Endodermal cell (in vitro differentiated cells): ENCODE results near the gene MOV10L1. TPM values are rescaled to one million over a fixed set of nuclear protein-coding genes. Genes with fewer than 3 reads are reported as not detected.

Experiments used
- DNase-seq: peaks from one replicate; pipeline ENCODE4 v3.0.0-alpha.2; 2017
- H3K27ac ChIP-seq: 2 replicates; pipeline ENCODE4 v1.5.1; 2013; ENCODE audit warnings: mild to moderate bottlenecking, low read depth, low read length, moderate library complexity
- H3K27me3 ChIP-seq: 2 replicates; pipeline ENCODE4 v1.6.1; 2013; ENCODE audit warnings: mild to moderate bottlenecking, low read length, moderate library complexity; ENCODE audit not compliant: insufficient read depth, control insufficient read depth, poor library complexity, severe bottlenecking
- H3K36me3 ChIP-seq: 2 replicates; pipeline ENCODE4 v1.7.0; 2013; ENCODE audit warnings: mild to moderate bottlenecking, low read length, moderate library complexity; ENCODE audit not compliant: control insufficient read depth, insufficient read depth
- H3K4me1 ChIP-seq: one replicate; pipeline ENCODE4 v1.7.0; 2013; ENCODE audit warnings: low read length; ENCODE audit not compliant: control insufficient read depth, insufficient read depth
- H3K4me3 ChIP-seq: 2 replicates; pipeline ENCODE4 v1.5.1; 2013; ENCODE audit warnings: mild to moderate bottlenecking, low read length, moderate library complexity
- H3K9ac ChIP-seq: 2 replicates; pipeline ENCODE4 v1.6.1; 2013; ENCODE audit warnings: mild to moderate bottlenecking, low read length, moderate library complexity; ENCODE audit not compliant: poor library complexity, severe bottlenecking; ENCODE audit errors: extremely low read depth
- H3K9me3 ChIP-seq: 2 replicates; pipeline ENCODE4 v1.6.1; 2013; ENCODE audit warnings: mild to moderate bottlenecking, low read length, moderate library complexity; ENCODE audit not compliant: control insufficient read depth
- H3K27ac Mint-ChIP-seq: 2 replicates; pipeline ENCODE4 v1.8.0; 2020; ENCODE audit warnings: mixed read lengths
- H3K27me3 Mint-ChIP-seq: 2 replicates; pipeline ENCODE4 v1.8.0; 2021; ENCODE audit warnings: mild to moderate bottlenecking, mixed read lengths; ENCODE audit not compliant: insufficient read depth
- H3K36me3 Mint-ChIP-seq: 2 replicates; pipeline ENCODE4 v1.8.0; 2020; ENCODE audit warnings: low read depth, mixed read lengths
- H3K4me1 Mint-ChIP-seq: 2 replicates; pipeline ENCODE4 v1.8.0; 2020; ENCODE audit warnings: mixed read lengths
- H3K4me3 Mint-ChIP-seq: 2 replicates; pipeline ENCODE4 v1.8.0; 2020; ENCODE audit warnings: mild to moderate bottlenecking, moderate library complexity, mixed read lengths
- H3K9me3 Mint-ChIP-seq: 2 replicates; pipeline ENCODE4 v1.8.0; 2020; ENCODE audit warnings: mild to moderate bottlenecking, mixed read lengths
- CTCF ChIP-seq: fragments of 200-600 bp; sonication (generic); conservative IDR thresholded peaks from 2 replicates; pipeline ENCODE4 v1.5.0; 2021; ENCODE audit warnings: antibody characterized with exemption, mild to moderate bottlenecking
- WGBS, 2 experiments: methylation state at CpG; one replicate each; pipeline versions ENCODE4 v1.1.5 to v1.1.7; 2013; ENCODE audit warnings: missing lambda C conversion rate in 2 of 2, mixed read lengths in 1 of 2; ENCODE audit not compliant: insufficient coverage in 1 of 2, insufficient read length in 1 of 2; 5-methylcytosine and 5-hydroxymethylcytosine counted together
- total RNA-seq, 2 donors: library from RNA; stranded (reverse); fragmentation: NEBNext Ultra II Directional in 1 of 2; extraction: Animal tissue kit (Norgen Biotek cat#: 25700) in 1 of 2; gene quantifications; 2 replicates in 1 of 2; 3 replicates in 1 of 2; pipeline ENCODE4 v1.2.1, GENCODE V29; 2021

The MOV10L1 gene
- total RNA-seq, 2 donors from 2014 or later = 0.31 TPM; not detected in 1

DNA sequence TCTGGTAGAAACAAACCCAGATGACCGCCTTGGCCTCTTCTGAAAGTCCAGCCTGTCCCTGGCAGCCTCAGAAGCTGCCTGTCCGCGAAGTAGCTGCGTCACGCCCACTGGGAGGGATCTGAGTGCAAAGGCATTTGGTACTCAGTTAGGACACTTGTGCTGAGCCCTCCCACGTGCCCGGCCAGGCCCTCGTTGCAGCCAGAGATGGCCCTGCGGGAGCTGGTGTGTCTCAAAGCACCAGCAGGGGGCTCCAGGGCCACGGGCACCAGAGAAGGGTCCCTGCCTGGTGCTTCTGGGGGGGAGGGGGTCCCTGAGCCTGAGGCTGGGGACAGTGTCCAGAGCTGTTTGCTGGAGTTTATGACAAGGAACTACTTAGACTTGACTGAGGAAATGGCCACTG is 116.8 kb downstream of the MOV10L1 start:
- H3K36me3 Mint-ChIP-seq = peaks cover 44% of the 10 kb centered on the region
- peaks cover 44% of the 10 kb centered on the region for H3K36me3 ChIP-seq
- no peak overlapping the region for H3K27ac Mint-ChIP-seq
- no peaks in the 10 kb centered on the region for H3K27me3 ChIP-seq
- peaks cover 7% of the 10 kb centered on the region for H3K9me3 ChIP-seq
- no peak overlapping the region for H3K27ac ChIP-seq
- H3K27me3 Mint-ChIP-seq = peaks cover 3% of the 10 kb centered on the region
- H3K4me3 ChIP-seq = no peak overlapping the region
- peak; percentile 91 for DNase-seq
- H3K4me1 Mint-ChIP-seq = peaks cover 5% of the 10 kb centered on the region
- H3K9me3 Mint-ChIP-seq = peaks cover 3% of the 10 kb centered on the region
- H3K4me3 Mint-ChIP-seq = no peak overlapping the region
- no peaks in the 10 kb centered on the region for H3K4me1 ChIP-seq
- TF ChIP-seq CTCF = peak; percentile 85
- 79 to 83% methylated on average over 5 to 10 of the region's 10 CpGs for WGBS, 2 experiments
- H3K9ac ChIP-seq = no peak overlapping the region

GRCh38 chr22:50207383-50208140 is 117.8 kb downstream of the MOV10L1 start:
- H3K36me3 ChIP-seq = peaks cover 52% of the 10 kb centered on the region
- TF ChIP-seq CTCF = no peak
- 87 to 94% methylated on average over 15 to 23 of the region's 23 CpGs for WGBS, 2 experiments
- peaks cover 10% of the 10 kb centered on the region for H3K9me3 ChIP-seq
- H3K4me3 Mint-ChIP-seq = no peak overlapping the region
- H3K4me1 Mint-ChIP-seq = no peaks in the 10 kb centered on the region
- DNase-seq = no peak
- no peak overlapping the region for H3K9ac ChIP-seq
- no peaks in the 10 kb centered on the region for H3K4me1 ChIP-seq
- H3K27me3 ChIP-seq = no peaks in the 10 kb centered on the region
- no peak overlapping the region for H3K27ac Mint-ChIP-seq
- peaks cover 48% of the 10 kb centered on the region for H3K36me3 Mint-ChIP-seq
- no peak overlapping the region for H3K4me3 ChIP-seq
- no peak overlapping the region for H3K27ac ChIP-seq
- no peaks in the 10 kb centered on the region for H3K27me3 Mint-ChIP-seq
- H3K9me3 Mint-ChIP-seq = peaks cover 3% of the 10 kb centered on the region

- H3K4me3 ChIP-seq = no peak overlapping the region
- H3K4me1 Mint-ChIP-seq = no peaks in the 10 kb centered on the region
- no peak overlapping the region for H3K27ac Mint-ChIP-seq
- no peak overlapping the region for H3K4me3 Mint-ChIP-seq
- TF ChIP-seq CTCF = no peak
- H3K9me3 ChIP-seq = peaks cover 8% of the 10 kb centered on the region
- H3K27me3 ChIP-seq = no peaks in the 10 kb centered on the region
- peaks cover 51% of the 10 kb centered on the region for H3K36me3 Mint-ChIP-seq
- H3K9me3 Mint-ChIP-seq = no peaks in the 10 kb centered on the region
- 93 to 95% methylated on average over 18 to 22 of the region's 22 CpGs for WGBS, 2 experiments
- H3K27ac ChIP-seq = no peak overlapping the region
- H3K27me3 Mint-ChIP-seq = no peaks in the 10 kb centered on the region
- H3K4me1 ChIP-seq = no peaks in the 10 kb centered on the region
- H3K9ac ChIP-seq = no peak overlapping the region
- DNase-seq = no peak
- peaks cover 52% of the 10 kb centered on the region for H3K36me3 ChIP-seq
Measured at GRCh38 chr22:50208430-50208938, 118.7 kb downstream of the MOV10L1 start.
